Measurements from ENCODE around the gene KDM4D.

KDM4D gene

DNA sequence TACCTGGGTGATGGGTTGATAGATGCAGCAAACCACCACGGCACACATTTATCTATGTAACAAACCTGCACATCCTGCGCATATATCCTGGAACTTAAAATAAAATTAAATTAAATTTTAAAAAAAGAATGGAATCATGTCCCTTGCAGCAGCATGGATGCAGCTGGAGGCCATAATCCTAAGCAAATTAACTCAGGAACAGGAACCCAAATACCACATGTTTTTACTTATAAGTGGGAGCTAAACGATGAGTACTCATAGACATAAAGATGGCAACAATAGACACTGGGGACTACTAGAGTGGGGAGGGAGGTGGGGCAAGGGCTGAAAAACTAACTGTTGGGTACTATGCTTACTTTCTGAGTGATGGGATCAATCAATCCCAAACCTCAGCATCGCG, 41.0 kb upstream of the KDM4D start:
- H3K9ac ChIP-seq: no peak overlapping the region

DNA sequence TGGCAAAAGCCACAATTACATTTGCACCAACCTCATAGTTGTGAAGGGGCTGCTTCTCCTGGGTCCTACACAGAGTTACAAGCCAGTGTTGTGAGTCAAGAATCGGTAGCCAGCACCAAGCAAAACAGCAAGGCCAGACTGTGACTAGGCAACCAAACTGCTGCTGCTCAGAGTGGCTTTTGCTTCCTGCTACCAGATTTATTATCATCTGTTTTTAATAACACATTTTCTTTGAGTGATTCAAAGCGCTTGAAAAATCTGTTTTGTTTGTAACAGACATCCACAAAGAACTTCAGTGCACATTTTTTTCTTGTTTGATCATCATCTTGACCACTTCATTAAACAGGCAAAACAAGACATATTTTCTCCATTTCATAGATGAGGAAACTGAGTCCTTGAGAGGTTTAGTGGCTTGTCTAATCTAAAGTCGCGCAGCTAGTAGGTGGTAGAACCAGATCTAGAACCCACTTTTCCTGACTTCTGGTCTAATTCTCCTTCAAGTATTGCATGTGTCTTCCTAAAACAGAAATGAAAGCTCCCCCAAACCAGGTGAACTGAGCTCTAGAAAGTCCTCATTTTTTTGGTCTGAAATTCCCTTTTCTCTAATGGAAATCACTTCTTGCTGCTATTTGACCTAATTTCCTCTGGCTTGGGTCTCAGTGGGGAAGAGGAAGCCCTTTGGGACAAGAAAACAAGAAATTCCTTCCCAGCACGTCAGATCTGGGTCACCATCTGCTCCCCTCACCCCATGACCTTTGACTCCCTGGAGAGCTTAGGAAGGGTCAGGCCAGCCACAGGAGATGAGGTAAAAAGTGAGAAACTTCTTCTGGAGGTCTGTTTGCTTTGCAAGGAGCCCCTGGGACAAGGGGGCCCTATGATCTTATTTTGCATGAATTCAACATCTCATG, 40.0 kb upstream of the KDM4D start:
- H3K4me1 ChIP-seq: peaks cover 62% of the 10 kb centered on the region
- H3K27ac ChIP-seq: peak overlapping the region; percentile 68
- no peaks in the 10 kb centered on the region for H3K27me3 ChIP-seq
- no peaks in the 10 kb centered on the region for H4K20me1 ChIP-seq
- H3K9ac ChIP-seq: 0 out of 2 replicates have a peak overlapping the region, but pooled peaks have one; percentile 34
- H3K4me3 ChIP-seq: no peak overlapping the region; the same call in 1 of the 2 replicates
- H3K36me3 ChIP-seq: no peaks in the 10 kb centered on the region
- H3K4me2 ChIP-seq: peak overlapping the region; percentile 82
- no peaks in the 10 kb centered on the region for H3K9me3 ChIP-seq
- no peak for TF ChIP-seq Cebpa-rat (IDR thresholded peaks at IDR 0.05)

More for the DNA sequence above, 41.0 kb upstream of the KDM4D start:
- Histone ChIP-seq H3K9me3 (no peaks in the 10 kb centered on the region), H3K27me3 (no peaks in the 10 kb centered on the region), H3K36me3 (no peaks in the 10 kb centered on the region), H3K4me1 (peaks cover 71% of the 10 kb centered on the region), H4K20me1 (no peaks in the 10 kb centered on the region), H3K4me2 (peak overlapping the region; percentile 82; the same call in 1 of the 2 replicates), H3K27ac (peak overlapping the region; percentile 68; the same call in 1 of the 2 replicates), H3K4me3 (no peak overlapping the region)
- no peak for TF ChIP-seq Cebpa-rat (IDR thresholded peaks at IDR 0.05)

DNA sequence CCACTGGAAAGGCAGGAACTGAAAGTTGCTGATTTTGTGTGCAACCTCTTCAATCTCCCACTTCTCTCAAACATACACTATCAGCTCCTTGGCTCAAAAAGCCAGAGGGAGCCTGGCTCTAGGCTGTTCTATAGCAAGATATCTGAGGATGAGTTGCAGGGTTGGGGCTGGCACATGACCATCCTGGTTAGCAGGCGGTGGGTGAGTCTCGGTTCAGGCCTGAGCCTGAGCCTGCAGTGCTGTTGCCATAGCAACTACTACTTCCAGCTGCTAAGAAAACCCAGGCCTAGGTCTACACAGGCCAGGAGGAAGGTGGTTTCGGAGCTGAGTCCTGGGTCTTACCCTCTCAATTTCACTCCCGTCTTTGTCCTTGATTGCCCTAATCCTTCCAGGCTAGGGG, 39.1 kb upstream of the KDM4D start:
- Histone ChIP-seq H3K9me3 (no peaks in the 10 kb centered on the region), H3K9ac (0 out of 2 replicates have a peak overlapping the region, but pooled peaks have one; percentile 34)

DNA sequence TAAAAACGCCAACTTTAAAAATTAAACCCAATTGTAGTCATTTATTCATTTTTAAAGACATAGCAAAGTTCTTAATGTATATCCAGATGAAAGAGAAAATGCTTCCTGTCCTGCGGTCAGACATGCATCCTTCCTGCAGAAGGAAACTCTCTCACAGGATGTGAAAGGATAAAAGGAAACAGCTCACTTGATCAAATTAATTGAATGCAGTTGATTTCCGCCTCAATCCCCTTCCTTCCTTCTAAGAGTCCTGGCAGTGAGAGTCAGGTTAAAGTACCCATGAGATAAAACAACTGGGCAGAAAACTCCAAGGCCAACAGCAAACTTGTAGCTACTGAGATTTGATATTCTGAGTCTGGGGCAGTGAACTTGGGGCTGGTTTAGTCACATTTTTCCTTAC, 38.7 kb upstream of the KDM4D start:
- Histone ChIP-seq H3K27me3 (no peaks in the 10 kb centered on the region), H3K36me3 (no peaks in the 10 kb centered on the region), H3K9me3 (no peaks in the 10 kb centered on the region), H3K4me3 (peak overlapping the region; percentile 23; the same call in 1 of the 2 replicates), H3K27ac (peak overlapping the region; percentile 68), H3K4me2 (peak overlapping the region; percentile 82), H3K9ac (peak overlapping the region; percentile 34; the same call in 1 of the 2 replicates), H3K4me1 (peaks cover 48% of the 10 kb centered on the region), H4K20me1 (no peaks in the 10 kb centered on the region)
- no peak for TF ChIP-seq Cebpa-rat (IDR thresholded peaks at IDR 0.05)

More for the DNA sequence above, 39.1 kb upstream of the KDM4D start:
- no peaks in the 10 kb centered on the region for H4K20me1 ChIP-seq
- no peaks in the 10 kb centered on the region for H3K36me3 ChIP-seq
- no peaks in the 10 kb centered on the region for H3K27me3 ChIP-seq
- H3K4me2 ChIP-seq: peak overlapping the region; percentile 82
- H3K4me3 ChIP-seq: peak overlapping the region; percentile 23; the same call in 1 of the 2 replicates
- peaks cover 53% of the 10 kb centered on the region for H3K4me1 ChIP-seq
- TF ChIP-seq Cebpa-rat (IDR thresholded peaks at IDR 0.05): no peak
- peak overlapping the region; percentile 68 for H3K27ac ChIP-seq

DNA sequence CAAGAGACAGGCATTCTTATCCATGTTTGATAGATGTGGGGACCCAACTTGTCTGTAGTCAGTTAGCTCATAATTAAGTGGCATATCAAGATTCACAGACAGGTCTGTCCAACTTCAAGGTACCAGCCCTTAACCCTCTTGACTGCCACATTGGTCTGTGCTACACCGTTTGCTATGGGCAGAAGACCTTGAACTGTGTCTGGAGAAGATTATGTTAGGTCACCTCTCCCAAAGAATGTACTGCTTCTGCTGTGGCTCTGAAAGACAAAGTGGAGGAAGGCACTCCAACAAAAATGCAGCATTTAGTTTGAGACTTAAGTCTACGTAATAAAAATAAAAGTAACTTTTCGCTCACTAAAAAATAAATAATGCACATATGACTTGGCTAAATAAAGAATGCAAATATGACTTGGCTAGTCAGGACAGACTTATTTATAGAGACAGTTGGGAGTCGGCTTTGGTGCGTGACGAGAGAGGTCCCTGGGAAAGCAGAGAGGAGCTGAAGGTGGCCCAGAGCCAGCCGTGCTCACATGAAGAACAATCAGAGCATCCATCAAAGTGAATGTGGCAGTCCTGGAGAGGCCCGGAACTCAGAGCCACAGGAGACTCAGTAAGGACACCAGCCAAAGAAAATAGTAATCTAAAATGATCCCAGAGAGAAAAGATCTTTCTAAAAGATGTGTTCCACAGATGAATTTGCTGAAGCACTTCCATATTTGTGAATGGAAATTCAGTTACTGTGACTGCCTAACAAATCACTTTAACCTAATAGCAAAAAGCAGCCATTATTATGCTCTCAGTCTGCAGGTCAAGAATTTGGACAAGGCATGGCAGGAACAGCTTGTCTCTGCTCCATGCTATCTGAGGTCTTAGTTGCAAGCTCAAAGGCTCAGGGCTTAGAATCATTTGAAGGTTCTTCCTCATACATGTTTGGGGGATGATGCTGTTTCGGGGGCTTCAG, 35.1 kb upstream of the KDM4D start:
- TF ChIP-seq Cebpa-rat (IDR thresholded peaks at IDR 0.05): no peak
- no peak overlapping the region for H3K27ac ChIP-seq

DNA sequence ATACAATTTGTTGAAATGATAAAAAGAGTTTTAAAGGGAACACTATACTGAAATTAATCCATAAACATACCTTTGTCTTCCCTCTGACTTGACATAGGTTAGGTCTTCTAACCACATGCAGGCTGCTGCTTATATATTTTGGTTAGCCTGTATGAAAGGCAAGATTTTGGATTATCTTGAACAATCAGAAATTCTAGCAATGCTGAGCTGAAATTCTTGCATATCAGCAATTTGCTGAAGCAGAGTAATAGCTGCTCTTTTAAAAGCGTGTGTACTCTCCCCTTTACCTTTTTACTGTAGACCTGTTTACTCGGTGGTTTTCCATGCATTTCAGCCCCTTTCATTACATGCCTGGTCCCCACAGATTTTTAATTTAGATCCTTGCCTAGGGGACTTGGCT, 34.2 kb upstream of the KDM4D start:
- Histone ChIP-seq H3K36me3 (no peaks in the 10 kb centered on the region), H3K4me2 (no peak overlapping the region), H3K27me3 (no peaks in the 10 kb centered on the region), H3K9ac (no peak overlapping the region), H3K27ac (no peak overlapping the region), H3K9me3 (no peaks in the 10 kb centered on the region), H3K4me3 (no peak overlapping the region), H4K20me1 (no peaks in the 10 kb centered on the region), H3K4me1 (peaks cover 22% of the 10 kb centered on the region)
- TF ChIP-seq Cebpa-rat (IDR thresholded peaks at IDR 0.05): no peak

More for the DNA sequence above, 35.1 kb upstream of the KDM4D start:
- no peak overlapping the region for H3K4me2 ChIP-seq
- no peaks in the 10 kb centered on the region for H3K36me3 ChIP-seq
- H3K4me3 ChIP-seq: no peak overlapping the region
- H4K20me1 ChIP-seq: no peaks in the 10 kb centered on the region
- H3K27me3 ChIP-seq: no peaks in the 10 kb centered on the region
- H3K4me1 ChIP-seq: peaks cover 32% of the 10 kb centered on the region
- H3K9ac ChIP-seq: no peak overlapping the region
- H3K9me3 ChIP-seq: no peaks in the 10 kb centered on the region

DNA sequence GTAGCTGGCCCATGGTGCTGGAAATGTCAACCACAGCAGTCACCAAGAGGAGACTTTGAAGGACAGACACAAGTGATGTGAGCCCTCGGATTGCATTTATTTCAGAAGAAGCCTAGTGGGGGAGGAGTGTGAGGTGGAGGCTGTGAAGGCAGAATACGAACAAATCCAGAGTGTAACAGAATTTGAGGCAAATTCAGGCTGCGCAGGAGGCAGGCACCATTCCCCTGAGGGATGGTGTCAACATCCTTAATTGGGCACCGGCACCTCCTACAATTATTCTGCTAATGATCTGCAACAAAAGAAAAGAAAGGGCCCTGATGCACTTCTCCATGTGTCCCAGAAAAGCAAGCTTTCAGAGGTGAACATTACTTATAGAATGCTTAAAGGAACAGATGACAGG, 32.4 kb upstream of the KDM4D start:
- H3K27ac ChIP-seq: no peak overlapping the region
- no peaks in the 10 kb centered on the region for H4K20me1 ChIP-seq
- no peak for TF ChIP-seq Cebpa-rat (IDR thresholded peaks at IDR 0.05)
- H3K36me3 ChIP-seq: no peaks in the 10 kb centered on the region
- no peaks in the 10 kb centered on the region for H3K9me3 ChIP-seq
- no peak overlapping the region for H3K9ac ChIP-seq
- no peak overlapping the region for H3K4me2 ChIP-seq
- no peak overlapping the region for H3K4me3 ChIP-seq
- no peaks in the 10 kb centered on the region for H3K27me3 ChIP-seq
- peaks cover 6% of the 10 kb centered on the region; the same call in 1 of the 2 replicates for H3K4me1 ChIP-seq

DNA sequence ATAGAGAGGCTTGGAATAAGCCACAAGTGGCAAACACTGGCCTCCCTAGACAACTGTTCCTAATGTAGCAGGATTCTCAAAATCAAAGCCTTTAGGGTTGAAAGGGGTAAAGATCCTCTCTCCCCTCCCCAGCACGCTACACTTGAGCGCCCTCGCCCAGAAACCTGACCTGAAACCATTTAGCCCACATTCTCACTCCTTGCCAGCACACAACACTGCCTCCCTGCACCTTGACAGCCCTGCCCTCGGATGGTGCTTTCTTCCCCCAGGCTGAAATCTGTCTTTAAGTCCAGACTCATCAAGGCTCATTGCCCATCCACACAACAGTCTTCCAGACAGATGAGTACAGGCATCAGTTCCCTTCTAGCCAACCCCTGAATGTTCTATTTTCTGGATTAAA, 26.7 kb upstream of the KDM4D start:
- H3K27me3 ChIP-seq: no peaks in the 10 kb centered on the region
- no peaks in the 10 kb centered on the region for H4K20me1 ChIP-seq
- no peaks in the 10 kb centered on the region for H3K36me3 ChIP-seq
- H3K9ac ChIP-seq: no peak overlapping the region
- TF ChIP-seq Cebpa-rat (IDR thresholded peaks at IDR 0.05): no peak
- no peak overlapping the region for H3K27ac ChIP-seq
- H3K4me2 ChIP-seq: peak overlapping the region; percentile 63
- peaks cover 33% of the 10 kb centered on the region for H3K4me1 ChIP-seq
- H3K9me3 ChIP-seq: no peaks in the 10 kb centered on the region
- no peak overlapping the region for H3K4me3 ChIP-seq

DNA sequence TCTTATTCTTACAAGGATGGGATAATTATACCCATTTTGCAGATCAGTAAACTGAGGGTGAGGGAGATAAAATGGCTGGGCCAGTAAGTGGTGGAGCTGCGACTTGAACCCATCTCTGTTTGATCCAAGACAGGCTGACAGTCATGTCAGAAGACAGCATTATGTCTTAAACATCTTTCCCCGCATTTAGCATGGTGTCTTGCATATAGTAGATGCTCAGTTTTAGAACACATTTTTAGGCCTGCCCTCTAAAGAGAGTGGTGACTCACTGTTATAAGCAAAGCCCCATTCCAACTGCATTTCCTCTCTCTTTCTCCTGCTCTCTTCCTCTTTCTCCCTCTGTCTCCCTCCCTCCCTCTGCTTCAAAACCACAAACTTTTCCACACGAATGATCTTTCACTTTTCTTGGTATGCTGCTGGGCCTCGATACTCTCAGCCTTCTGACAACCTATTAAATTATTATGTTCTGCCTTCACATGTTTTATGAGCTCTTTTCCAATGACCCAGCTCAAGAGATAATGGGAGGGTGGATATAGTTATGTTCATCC, 25.4 kb upstream of the KDM4D start:
- no peaks in the 10 kb centered on the region for H3K27me3 ChIP-seq
- no peaks in the 10 kb centered on the region for H3K36me3 ChIP-seq
- TF ChIP-seq Cebpa-rat (IDR thresholded peaks at IDR 0.05): no peak
- H3K4me1 ChIP-seq: peaks cover 33% of the 10 kb centered on the region
- H3K9me3 ChIP-seq: no peaks in the 10 kb centered on the region
- H3K9ac ChIP-seq: no peak overlapping the region; the same call in 1 of the 2 replicates
- H3K27ac ChIP-seq: peak overlapping the region; percentile 52; the same call in 1 of the 2 replicates
- no peak overlapping the region for H3K4me3 ChIP-seq
- no peaks in the 10 kb centered on the region for H4K20me1 ChIP-seq
- peak overlapping the region; percentile 63 for H3K4me2 ChIP-seq

Data from BLaER1 (cell line).